Measurements from ENCODE around the gene NME8. TPM values are rescaled to one million over a fixed set of nuclear protein-coding genes. Genes with fewer than 3 reads are reported as not detected.

Gene NME8
- total and polyA plus RNA-seq, 12 donors = 0.64 to 1.9 TPM; not detected in 10

- Histone ChIP-seq H3K9me3 (replicated peaks in 1 of 3) (peaks cover 0 to 14% (median 0%) of the 10 kb centered on the region in 3 donors), H3K4me1 (replicated peaks in 1 of 2) (no peaks in the 10 kb centered on the region), H3K36me3 (replicated peaks in 1 of 2) (no peaks in the 10 kb centered on the region), H3K27ac (no peak overlapping the region), H3K4me3 (no peak overlapping the region), H3K27me3 (no peaks in the 10 kb centered on the region)
- no peak for TF ChIP-seq POLR2A (IDR thresholded peaks at IDR 0.05)
- TF ChIP-seq CTCF (IDR thresholded peaks at IDR 0.05) = no peak
- WGBS, 4 donors = 87 to 96% (median 92%) methylated on average over 2 of the region's 2 CpGs
- DNase-seq = no peak
- intact Hi-C loops (cut with DNase I) = no loop called here
These were observed 25.5 kb upstream of the NME8 start for GRCh38 chr7:37822946-37823345.

- Histone ChIP-seq H3K4me1 (replicated peaks in 1 of 2) (no peaks in the 10 kb centered on the region), H3K36me3 (replicated peaks in 1 of 2) (no peaks in the 10 kb centered on the region), H3K4me3 (no peak overlapping the region), H3K27me3 (no peaks in the 10 kb centered on the region), H3K9me3 (replicated peaks in 1 of 3) (peaks cover 0 to 14% (median 0%) of the 10 kb centered on the region in 3 donors), H3K27ac (no peak overlapping the region)
- intact Hi-C loops (cut with DNase I) = no loop called here
- DNase-seq = no peak
- no peak for TF ChIP-seq POLR2A (IDR thresholded peaks at IDR 0.05)
- no peak for TF ChIP-seq CTCF (IDR thresholded peaks at IDR 0.05)
- WGBS, 4 donors = 41 to 76% (median 65%) methylated on average over 2 of the region's 2 CpGs
These were observed 24.8 kb upstream of the NME8 start for GRCh38 chr7:37823557-37823956.

- no peaks in the 10 kb centered on the region for H3K27me3 ChIP-seq
- WGBS, 4 donors = 49 to 80% (median 59%) methylated on average over 2 to 3 of the region's 3 CpGs
- intact Hi-C loops (cut with DNase I) = no loop called here
These were observed 23.4 kb upstream of the NME8 start for GRCh38 chr7:37825038-37825437.

GRCh38 chr7:37826825-37827224, 21.6 kb upstream of the NME8 start:
- H3K4me1 ChIP-seq (replicated peaks in 1 of 2) = no peaks in the 10 kb centered on the region
- DNase-seq = no peak
- H3K9me3 ChIP-seq (replicated peaks in 1 of 3) = no peaks in the 10 kb centered on the region
- H3K4me3 ChIP-seq = no peak overlapping the region
- no peaks in the 10 kb centered on the region for H3K27me3 ChIP-seq
- no peak overlapping the region for H3K27ac ChIP-seq
- no peaks in the 10 kb centered on the region for H3K36me3 ChIP-seq (replicated peaks in 1 of 2)
- intact Hi-C loops (cut with DNase I) = no loop called here
- 45 to 50% (median 48%) methylated on average over 4 of the region's 4 CpGs for WGBS, 4 donors
- TF ChIP-seq CTCF (IDR thresholded peaks at IDR 0.05) (no peak), POLR2A (IDR thresholded peaks at IDR 0.05) (no peak)

More at GRCh38 chr7:37825038-37825437, 23.4 kb upstream of the NME8 start:
- Histone ChIP-seq H3K4me3 (no peak overlapping the region), H3K36me3 (replicated peaks in 1 of 2) (no peaks in the 10 kb centered on the region), H3K27ac (no peak overlapping the region), H3K4me1 (replicated peaks in 1 of 2) (no peaks in the 10 kb centered on the region), H3K9me3 (replicated peaks in 1 of 3) (peaks cover 0 to 12% (median 0%) of the 10 kb centered on the region in 3 donors)
- TF ChIP-seq POLR2A (IDR thresholded peaks at IDR 0.05) = no peak
- no peak for TF ChIP-seq CTCF (IDR thresholded peaks at IDR 0.05)
- no peak for DNase-seq
